ENCODE results near the gene PRX. TPM values are rescaled to one million over a fixed set of nuclear protein-coding genes. Genes with fewer than 3 reads are reported as not detected.

Gene PRX
- total RNA-seq, 1 experiment from 2014 or later, result 2.5 TPM

- Histone ChIP-seq H3K4me3 (ENCODE audit: low read depth, low read length, poor library complexity, severe bottlenecking) (no peak overlapping the region), H3K27ac (ENCODE audit: low read depth, low read length, poor library complexity, severe bottlenecking) (no peak overlapping the region), H3K36me3 (ENCODE audit: insufficient read depth, low read length, poor library complexity, severe bottlenecking) (no peaks in the 10 kb centered on the region), H3K9me3 (ENCODE audit: low read depth, low read length, poor library complexity, severe bottlenecking) (no peaks in the 10 kb centered on the region), H3K27me3 (replicated peaks; ENCODE audit: insufficient read depth, low read depth, low read length, poor library complexity) (no peaks in the 10 kb centered on the region), H3K4me1 (ENCODE audit: insufficient read depth, low read length, poor library complexity, severe bottlenecking) (peaks cover 5% of the 10 kb centered on the region)
- BruUV-seq (replicated peaks), result no TSS peak
- no peak for DNase-seq (ENCODE audit: low spot score)
- intact Hi-C loops (cut with micrococcal nuclease; ENCODE audit: unreplicated experiment), result no loop called here
- TF ChIP-seq EZH2 (IDR thresholded peaks at IDR 0.05; ENCODE audit: borderline replicate concordance, low read depth, low read length, poor library complexity, severe bottlenecking), result no peak
- no peak for TF ChIP-seq CTCF (conservative IDR thresholded peaks at IDR 0.05; ENCODE audit: low read depth, low read length)
- POLR2A ChIA-PET (ENCODE audit: low non-redundant PET), result interaction anchor here (0.6 kb wide), 1 partner anchor 68 kb away, joined by 3 read pairs; no protein-coding TSS in a partner anchor
- CTCF ChIA-PET, result no interaction called here
Measured at GRCh38 chr19:40415768-40416167, 2.6 kb upstream of the PRX start.

- intact Hi-C loops (cut with micrococcal nuclease; ENCODE audit: unreplicated experiment), result no loop called here
- Histone ChIP-seq H3K36me3 (ENCODE audit: insufficient read depth, low read length, poor library complexity, severe bottlenecking) (no peaks in the 10 kb centered on the region), H3K27me3 (replicated peaks; ENCODE audit: insufficient read depth, low read depth, low read length, poor library complexity) (no peaks in the 10 kb centered on the region), H3K27ac (ENCODE audit: low read depth, low read length, poor library complexity, severe bottlenecking) (no peak overlapping the region), H3K4me3 (ENCODE audit: low read depth, low read length, poor library complexity, severe bottlenecking) (no peak overlapping the region), H3K9me3 (ENCODE audit: low read depth, low read length, poor library complexity, severe bottlenecking) (no peaks in the 10 kb centered on the region), H3K4me1 (ENCODE audit: insufficient read depth, low read length, poor library complexity, severe bottlenecking) (peaks cover 5% of the 10 kb centered on the region)
- TF ChIP-seq EZH2 (IDR thresholded peaks at IDR 0.05; ENCODE audit: borderline replicate concordance, low read depth, low read length, poor library complexity, severe bottlenecking) (no peak), CTCF (conservative IDR thresholded peaks at IDR 0.05; ENCODE audit: low read depth, low read length) (no peak)
- no TSS peak for BruUV-seq (replicated peaks)
- ChIA-PET POLR2A (ENCODE audit: low non-redundant PET) (no interaction called here), CTCF (no interaction called here)
- DNase-seq (ENCODE audit: low spot score), result no peak
Measured at GRCh38 chr19:40414542-40415535, 1.7 kb upstream of the PRX start.

DNA sequence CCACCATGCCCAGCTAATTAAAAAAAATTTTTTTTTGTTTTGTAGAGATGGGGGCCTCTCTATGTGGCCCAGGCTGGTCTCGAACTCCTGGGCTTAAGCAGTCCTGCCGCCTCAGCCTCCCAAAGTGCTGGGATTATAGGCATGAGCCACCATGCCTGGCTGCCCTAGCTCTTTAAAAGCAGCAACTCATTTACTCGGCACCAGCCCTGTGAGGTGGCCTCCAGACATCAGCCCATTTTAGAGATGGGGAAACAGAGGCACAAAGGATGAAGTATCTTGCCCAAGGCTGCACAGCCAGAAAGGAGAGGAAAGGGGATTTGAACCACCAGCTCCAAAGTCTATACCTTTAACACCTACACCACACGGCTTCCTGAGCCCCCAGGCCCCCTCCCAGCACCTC is 312 bp downstream of the PRX start:
- Histone ChIP-seq H3K9me3 (ENCODE audit: low read depth, low read length, poor library complexity, severe bottlenecking) (no peaks in the 10 kb centered on the region), H3K27ac (ENCODE audit: low read depth, low read length, poor library complexity, severe bottlenecking) (no peak overlapping the region), H3K27me3 (replicated peaks; ENCODE audit: insufficient read depth, low read depth, low read length, poor library complexity) (no peaks in the 10 kb centered on the region), H3K36me3 (ENCODE audit: insufficient read depth, low read length, poor library complexity, severe bottlenecking) (no peaks in the 10 kb centered on the region), H3K4me3 (ENCODE audit: low read depth, low read length, poor library complexity, severe bottlenecking) (no peak overlapping the region), H3K4me1 (ENCODE audit: insufficient read depth, low read length, poor library complexity, severe bottlenecking) (peaks cover 5% of the 10 kb centered on the region)
- ChIA-PET POLR2A (ENCODE audit: low non-redundant PET) (no interaction called here), CTCF (no interaction called here)
- intact Hi-C loops (cut with micrococcal nuclease; ENCODE audit: unreplicated experiment), result no loop called here
- TF ChIP-seq EZH2 (IDR thresholded peaks at IDR 0.05; ENCODE audit: borderline replicate concordance, low read depth, low read length, poor library complexity, severe bottlenecking) (no peak), CTCF (conservative IDR thresholded peaks at IDR 0.05; ENCODE audit: low read depth, low read length) (no peak)
- no peak for DNase-seq (ENCODE audit: low spot score)
- no TSS peak for BruUV-seq (replicated peaks)
